ENCODE data around the gene PAX8.

The PAX8 gene

GRCh38 chr2:113264713-113265403 lies 13.9 kb downstream of the PAX8 start:
- DNase-seq, result no peak

GRCh38 chr2:113263546-113263945 lies 15.2 kb downstream of the PAX8 start:
- DNase-seq, result no peak

GRCh38 chr2:113260991-113261390 lies 17.7 kb downstream of the PAX8 start:
- DNase-seq, result no peak

GRCh38 chr2:113258471-113259147 lies 20.1 kb downstream of the PAX8 start:
- DNase-seq, result no peak

- DNase-seq, result no peak
These were observed 21.0 kb downstream of the PAX8 start for GRCh38 chr2:113257516-113258264.

- no peak for DNase-seq
These were observed 23.3 kb downstream of the PAX8 start for GRCh38 chr2:113255140-113256070.

- DNase-seq, result no peak
These were observed 25.3 kb downstream of the PAX8 start for GRCh38 chr2:113253453-113253852.

GRCh38 chr2:113252047-113252590 lies 26.6 kb downstream of the PAX8 start:
- no peak for DNase-seq

GRCh38 chr2:113251118-113251517 lies 27.6 kb downstream of the PAX8 start:
- no peak for DNase-seq

GRCh38 chr2:113248997-113249770 lies 29.5 kb downstream of the PAX8 start:
- DNase-seq, result peak; percentile 24 to 54

GRCh38 chr2:113246606-113247005 lies 32.1 kb downstream of the PAX8 start:
- DNase-seq, result no peak

- no peak for DNase-seq
These were observed 33.4 kb downstream of the PAX8 start for GRCh38 chr2:113245276-113245711.

GRCh38 chr2:113242327-113242726 lies 36.4 kb downstream of the PAX8 start:
- DNase-seq, result no peak

- DNase-seq, result no peak
These were observed 37.5 kb downstream of the PAX8 start for GRCh38 chr2:113240915-113241911.

GRCh38 chr2:113240150-113240914 lies 38.4 kb downstream of the PAX8 start:
- peak; percentile 34 to 70 for DNase-seq

- no peak for DNase-seq
These were observed 39.6 kb downstream of the PAX8 start for GRCh38 chr2:113238871-113239839.

GRCh38 chr2:113237604-113238160 lies 41.0 kb downstream of the PAX8 start:
- no peak for DNase-seq
